Measurements from ENCODE around the gene NPTX1. TPM values are rescaled to one million over a fixed set of nuclear protein-coding genes. Genes with fewer than 3 reads are reported as not detected.

The NPTX1 gene, protein sequence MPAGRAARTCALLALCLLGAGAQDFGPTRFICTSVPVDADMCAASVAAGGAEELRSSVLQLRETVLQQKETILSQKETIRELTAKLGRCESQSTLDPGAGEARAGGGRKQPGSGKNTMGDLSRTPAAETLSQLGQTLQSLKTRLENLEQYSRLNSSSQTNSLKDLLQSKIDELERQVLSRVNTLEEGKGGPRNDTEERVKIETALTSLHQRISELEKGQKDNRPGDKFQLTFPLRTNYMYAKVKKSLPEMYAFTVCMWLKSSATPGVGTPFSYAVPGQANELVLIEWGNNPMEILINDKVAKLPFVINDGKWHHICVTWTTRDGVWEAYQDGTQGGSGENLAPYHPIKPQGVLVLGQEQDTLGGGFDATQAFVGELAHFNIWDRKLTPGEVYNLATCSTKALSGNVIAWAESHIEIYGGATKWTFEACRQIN
- 10 to 100 TPM; 10.4 to 10.7 TPM for total RNA-seq

DNA sequence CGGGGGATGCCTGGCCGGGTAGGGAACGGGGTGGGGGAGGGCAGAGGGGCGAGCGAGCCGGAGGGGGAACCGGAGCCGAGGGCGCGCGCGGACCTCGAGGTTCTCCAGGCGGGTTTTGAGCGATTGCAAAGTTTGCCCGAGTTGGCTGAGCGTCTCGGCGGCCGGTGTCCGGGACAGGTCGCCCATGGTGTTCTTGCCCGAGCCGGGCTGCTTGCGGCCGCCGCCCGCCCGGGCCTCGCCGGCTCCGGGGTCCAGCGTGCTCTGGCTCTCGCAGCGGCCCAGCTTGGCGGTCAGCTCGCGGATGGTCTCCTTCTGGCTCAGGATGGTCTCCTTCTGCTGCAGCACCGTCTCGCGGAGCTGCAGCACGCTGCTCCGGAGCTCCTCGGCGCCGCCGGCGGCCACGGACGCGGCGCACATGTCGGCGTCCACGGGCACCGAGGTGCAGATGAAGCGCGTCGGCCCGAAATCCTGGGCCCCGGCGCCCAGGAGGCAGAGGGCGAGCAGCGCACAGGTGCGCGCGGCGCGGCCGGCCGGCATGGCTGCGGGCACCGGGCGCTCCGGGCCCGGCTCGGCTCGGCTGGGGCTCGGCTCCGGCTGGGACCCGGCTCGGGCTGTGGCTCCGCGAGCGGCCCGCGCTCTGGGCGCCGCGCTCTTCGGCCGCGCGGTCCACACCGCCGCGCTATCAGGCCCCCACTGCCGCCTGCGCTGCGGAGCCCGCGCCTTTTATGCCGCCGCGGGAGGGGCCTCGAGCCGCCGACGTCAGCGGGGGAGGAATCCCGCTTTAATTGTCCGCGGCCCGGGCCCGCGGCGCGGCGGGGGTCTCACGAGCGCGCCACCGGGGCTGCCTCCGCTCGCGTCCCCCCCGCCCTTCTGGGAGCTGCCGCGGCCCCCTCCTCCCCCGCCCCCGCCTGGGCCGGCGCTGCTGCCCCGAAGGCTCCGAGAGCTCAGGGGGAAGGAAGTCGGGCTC, at the start of gene NPTX1:
Gene NPTX1 (minus strand): TSS at position 698 of the 967 bp plus-strand sequence. CDS start 161 bp downstream, at position 537.
- Mint-ChIP-seq H3K4me1 (ENCODE audit: low read depth) (peaks cover 22% of the 10 kb centered on the region), H3K9me3 (no peaks in the 10 kb centered on the region), H3K27me3 (ENCODE audit: low read depth) (peaks cover 47% of the 10 kb centered on the region), H3K4me3 (peak within 1 kb of the TSS; percentile 71), H3K36me3 (ENCODE audit: low read depth) (no peaks in the 10 kb centered on the region), H3K27ac (no peak within 1 kb of the TSS)
- CTCF ChIA-PET = interaction anchor here (0.7 to 1.7 kb wide), 4 partner anchors 8 to 423 kb away, joined by 3 to 5 read pairs (median 4); no protein-coding TSS in a partner anchor
- no peak for DNase-seq
- intact Hi-C loops (cut with micrococcal nuclease) = loop anchor here (2.0 to 10.0 kb wide), 3 partner anchors 49 to 309 kb away; no protein-coding TSS in a partner anchor

DNA sequence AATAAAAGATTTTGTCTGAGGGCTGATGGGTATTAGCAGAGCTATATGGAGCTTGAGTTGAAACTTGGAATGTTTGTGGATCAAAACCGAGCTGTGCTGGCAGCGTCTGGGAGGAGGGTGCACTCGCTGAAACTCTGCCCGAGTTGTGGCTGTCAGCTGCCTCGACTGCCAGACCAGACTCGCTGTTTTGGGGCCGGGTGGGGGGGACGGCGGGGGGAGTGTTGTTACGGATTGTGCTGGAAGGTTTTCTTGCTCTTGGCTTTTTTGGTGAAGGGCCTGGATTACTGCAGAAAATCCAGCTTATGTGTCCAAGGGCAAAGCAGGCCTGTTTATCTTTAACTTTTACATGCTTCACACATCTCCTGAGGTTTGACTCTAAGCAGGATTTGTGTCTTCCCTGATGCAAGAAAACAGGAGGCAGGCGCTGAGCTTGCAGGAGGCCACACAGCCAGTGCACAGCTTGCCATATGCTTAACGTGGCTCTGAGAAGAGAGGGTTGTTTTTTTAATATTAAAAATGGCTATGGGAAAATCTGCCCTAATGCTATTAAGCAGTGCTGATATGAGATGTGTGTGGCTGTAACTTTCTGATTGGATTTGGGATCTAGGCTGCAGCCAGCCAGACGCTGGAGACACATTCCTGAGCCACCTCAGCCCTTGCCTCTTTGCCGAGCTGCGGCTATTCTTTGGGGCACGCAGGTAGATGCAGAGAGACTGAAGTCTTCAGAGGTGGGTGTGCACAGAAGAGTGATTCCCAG, 47.7 kb upstream of the NPTX1 start:
- H3K4me3 Mint-ChIP-seq = no peak overlapping the region
- intact Hi-C loops (cut with micrococcal nuclease) = no loop called here
- CTCF ChIA-PET = no interaction called here
- H3K4me1 Mint-ChIP-seq (ENCODE audit: low read depth) = no peaks in the 10 kb centered on the region
- H3K36me3 Mint-ChIP-seq (ENCODE audit: low read depth) = no peaks in the 10 kb centered on the region
- peaks cover 13% of the 10 kb centered on the region for H3K27me3 Mint-ChIP-seq (ENCODE audit: low read depth)
- no peaks in the 10 kb centered on the region for H3K9me3 Mint-ChIP-seq
- no peak for DNase-seq
- no peak overlapping the region for H3K27ac Mint-ChIP-seq

DNA sequence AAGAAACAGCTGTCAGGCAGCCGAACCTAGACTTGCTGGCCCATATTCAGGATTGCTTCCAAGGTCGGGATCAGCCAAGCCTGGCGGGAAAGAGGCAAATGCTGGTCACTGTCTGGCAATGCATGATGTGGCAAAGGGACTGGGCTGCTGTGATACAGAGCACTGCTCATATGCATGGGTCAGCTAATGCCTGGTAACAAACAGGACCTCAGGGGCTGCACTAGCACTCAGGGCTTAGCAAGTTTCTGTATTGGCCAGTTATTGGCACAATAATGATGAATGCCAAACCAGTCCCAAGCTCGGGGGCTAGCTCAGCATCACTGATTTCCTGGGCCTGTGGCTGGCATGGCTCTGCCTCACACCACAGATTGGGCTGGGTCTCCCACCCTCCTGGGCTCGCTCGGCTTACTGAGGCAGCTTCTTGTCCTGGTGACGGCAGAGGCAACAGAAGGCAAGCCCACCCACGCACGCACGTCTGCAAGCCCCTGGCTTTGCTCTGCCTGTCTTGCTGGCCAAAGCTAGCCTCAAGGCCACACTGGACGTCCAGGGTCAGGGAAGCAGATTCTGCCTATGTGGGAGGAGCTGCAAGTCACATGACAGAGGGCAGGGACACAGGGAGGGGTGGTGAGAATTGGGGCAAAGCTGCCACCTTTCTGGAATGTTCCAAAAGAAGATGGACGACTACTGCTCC, 46.8 kb upstream of the NPTX1 start:
- intact Hi-C loops (cut with micrococcal nuclease) = no loop called here
- CTCF ChIA-PET = no interaction called here
- no peak for DNase-seq
- Mint-ChIP-seq H3K27me3 (ENCODE audit: low read depth) (peaks cover 13% of the 10 kb centered on the region), H3K4me3 (no peak overlapping the region), H3K27ac (no peak overlapping the region), H3K9me3 (no peaks in the 10 kb centered on the region), H3K4me1 (ENCODE audit: low read depth) (no peaks in the 10 kb centered on the region), H3K36me3 (ENCODE audit: low read depth) (no peaks in the 10 kb centered on the region)

DNA sequence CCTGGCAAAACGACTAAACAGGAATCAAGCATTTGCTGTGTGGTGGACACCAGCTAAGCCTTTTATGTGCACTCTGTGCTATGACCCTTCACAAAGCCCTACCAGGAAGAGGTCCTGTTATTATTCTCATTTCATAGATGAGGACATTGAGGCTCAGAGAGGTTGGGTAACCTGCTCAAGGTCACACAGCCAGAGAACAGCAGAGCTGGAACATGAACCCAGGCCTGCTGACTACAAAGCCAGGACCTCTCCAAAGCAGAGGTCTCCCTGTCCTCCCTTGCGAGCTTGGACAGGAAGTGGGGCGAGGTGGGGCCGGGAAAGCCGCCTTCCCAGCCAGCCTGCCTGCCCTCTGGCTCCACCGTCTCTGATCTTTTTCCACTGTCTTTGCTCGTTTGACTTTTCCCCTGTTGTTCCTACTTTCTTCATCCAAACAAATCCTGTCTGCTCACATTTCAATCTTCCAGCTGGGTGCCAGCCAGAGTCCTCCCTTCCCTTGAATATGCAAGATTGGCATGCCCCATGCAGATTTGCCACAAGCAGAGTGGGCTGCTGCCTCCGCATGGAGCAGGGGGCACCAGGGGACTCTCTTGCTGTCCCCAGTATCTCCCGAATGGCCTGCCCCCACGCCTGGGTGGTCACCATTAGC, 44.5 kb upstream of the NPTX1 start:
- no peaks in the 10 kb centered on the region for H3K4me1 Mint-ChIP-seq (ENCODE audit: low read depth)
- no peak overlapping the region for H3K4me3 Mint-ChIP-seq
- intact Hi-C loops (cut with micrococcal nuclease) = no loop called here
- H3K9me3 Mint-ChIP-seq = no peaks in the 10 kb centered on the region
- H3K27me3 Mint-ChIP-seq (ENCODE audit: low read depth) = no peaks in the 10 kb centered on the region
- no peaks in the 10 kb centered on the region for H3K36me3 Mint-ChIP-seq (ENCODE audit: low read depth)
- CTCF ChIA-PET = no interaction called here
- H3K27ac Mint-ChIP-seq = no peak overlapping the region
- DNase-seq = no peak

DNA sequence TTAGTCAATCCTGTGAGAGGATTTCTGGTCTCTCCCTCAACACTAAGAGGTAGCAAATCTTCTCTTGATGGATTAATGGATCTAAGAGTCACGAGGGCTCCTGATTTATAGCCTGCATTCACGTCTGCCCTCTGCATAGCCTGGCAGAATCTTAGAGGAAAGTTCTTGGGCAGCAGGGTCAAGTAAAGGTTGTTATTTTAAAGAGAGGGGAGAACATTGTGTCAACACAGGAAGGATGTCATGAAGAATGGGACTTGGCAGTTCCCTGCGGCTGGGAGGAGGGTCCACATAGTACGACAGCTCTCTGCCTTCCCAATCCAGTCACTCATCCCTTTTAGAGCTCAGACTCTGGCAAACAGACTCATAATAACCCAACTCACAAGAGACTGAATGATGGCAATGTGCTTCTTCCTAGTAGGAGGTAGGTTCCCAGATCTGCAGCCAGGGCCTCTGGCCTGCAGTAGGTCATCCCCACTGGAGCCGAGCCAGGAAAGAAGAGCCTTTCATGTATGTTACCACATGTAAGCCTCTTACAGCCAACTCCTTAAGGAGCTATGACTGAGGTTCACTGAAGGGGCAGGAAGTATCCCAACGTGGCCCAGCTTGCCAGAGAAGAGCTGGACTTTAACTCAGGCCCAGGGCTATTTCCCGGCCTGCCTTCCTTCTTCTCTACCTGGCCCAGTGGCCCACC, 42.8 kb upstream of the NPTX1 start:
- Mint-ChIP-seq H3K27ac (no peak overlapping the region), H3K4me3 (no peak overlapping the region)
- CTCF ChIA-PET = interaction anchor here (0.8 kb wide), 1 partner anchor 92 kb away, joined by 3 read pairs; no protein-coding TSS in a partner anchor

DNA sequence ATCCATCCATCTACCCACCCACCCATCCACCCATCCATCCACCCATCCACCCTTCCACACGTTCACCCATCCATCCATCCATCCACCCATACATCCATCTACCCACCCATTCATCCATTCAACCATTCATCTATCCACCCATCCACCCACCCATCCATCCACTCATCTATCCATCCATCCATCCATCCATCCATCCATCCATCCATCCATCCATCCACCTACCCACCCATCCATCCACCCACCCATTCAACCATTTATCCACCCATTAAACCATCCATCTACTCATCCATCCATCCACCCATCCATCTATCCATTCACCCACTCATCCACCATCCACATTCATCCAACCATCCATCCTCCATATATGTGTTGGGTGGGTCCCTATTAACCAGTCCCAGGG, 42.0 kb upstream of the NPTX1 start:
- intact Hi-C loops (cut with micrococcal nuclease) = no loop called here
- Mint-ChIP-seq H3K4me1 (ENCODE audit: low read depth) (no peaks in the 10 kb centered on the region), H3K27me3 (ENCODE audit: low read depth) (peaks cover 1% of the 10 kb centered on the region), H3K36me3 (ENCODE audit: low read depth) (no peaks in the 10 kb centered on the region), H3K27ac (no peak overlapping the region), H3K4me3 (no peak overlapping the region), H3K9me3 (no peaks in the 10 kb centered on the region)
- no peak for DNase-seq
- CTCF ChIA-PET = no interaction called here

More for the DNA sequence above, 42.8 kb upstream of the NPTX1 start:
- intact Hi-C loops (cut with micrococcal nuclease) = no loop called here
- Mint-ChIP-seq H3K36me3 (ENCODE audit: low read depth) (no peaks in the 10 kb centered on the region), H3K4me1 (ENCODE audit: low read depth) (no peaks in the 10 kb centered on the region), H3K27me3 (ENCODE audit: low read depth) (no peaks in the 10 kb centered on the region), H3K9me3 (no peaks in the 10 kb centered on the region)
- no peak for DNase-seq

DNA sequence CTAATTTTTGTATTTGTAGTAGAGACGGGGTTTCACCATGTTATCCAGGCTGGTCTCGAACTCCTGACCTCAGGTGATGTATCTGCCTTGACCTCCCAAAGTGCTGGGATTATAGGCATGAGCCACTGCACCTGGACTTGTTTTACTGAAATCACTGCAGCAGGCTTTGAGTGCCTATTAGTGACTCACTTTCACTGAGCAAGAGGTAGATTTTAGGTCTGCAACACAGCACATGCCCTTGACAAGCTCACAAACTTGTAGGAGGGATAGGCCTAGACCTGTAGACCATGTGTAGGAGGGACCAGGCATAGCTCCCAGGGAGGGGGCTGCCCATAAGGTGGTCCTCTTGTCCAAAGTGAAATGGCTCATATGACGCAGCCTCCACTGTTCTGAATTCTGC, 41.2 kb upstream of the NPTX1 start:
- Mint-ChIP-seq H3K4me3 (no peak overlapping the region), H3K27me3 (ENCODE audit: low read depth) (peaks cover 3% of the 10 kb centered on the region), H3K4me1 (ENCODE audit: low read depth) (no peaks in the 10 kb centered on the region), H3K27ac (no peak overlapping the region), H3K36me3 (ENCODE audit: low read depth) (no peaks in the 10 kb centered on the region), H3K9me3 (no peaks in the 10 kb centered on the region)
- intact Hi-C loops (cut with micrococcal nuclease) = no loop called here
- DNase-seq = no peak
- CTCF ChIA-PET = no interaction called here

DNA sequence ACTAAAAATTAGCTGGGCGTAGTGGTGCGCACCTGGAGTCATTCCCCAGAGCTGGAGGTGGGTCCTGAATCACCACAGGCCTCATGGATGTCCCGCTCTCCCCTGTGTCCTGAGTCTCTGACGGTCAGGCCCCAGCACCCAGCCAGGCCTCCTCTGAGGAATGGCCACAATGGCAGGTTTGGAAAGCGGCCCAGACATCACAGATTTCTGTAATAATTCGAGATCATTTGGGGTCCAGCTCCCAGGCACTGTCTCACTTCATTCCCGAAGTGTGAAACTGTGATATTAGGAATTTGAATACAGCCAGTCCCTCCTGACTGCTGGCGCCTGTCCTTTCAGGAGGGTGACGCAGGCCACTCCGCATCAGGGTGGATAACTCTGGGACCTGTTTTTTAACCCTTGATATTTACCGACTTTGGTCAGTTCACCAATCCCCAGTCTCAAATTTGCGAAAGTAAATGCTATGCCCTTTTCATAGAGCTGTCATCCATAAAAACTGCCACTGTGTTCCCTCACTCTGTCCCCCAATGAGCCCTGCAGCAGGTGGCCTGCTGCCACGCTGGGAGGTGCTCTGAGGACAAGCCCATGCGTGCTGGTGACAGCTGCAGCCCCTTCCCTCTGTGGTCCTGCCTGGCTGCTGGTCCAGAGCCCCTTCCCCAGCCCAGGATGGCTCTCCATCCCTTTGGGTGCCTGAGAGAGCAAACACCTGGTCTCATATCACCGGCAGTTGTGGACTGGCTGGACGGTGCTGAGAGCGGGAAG, 39.9 kb upstream of the NPTX1 start:
- H3K27ac Mint-ChIP-seq = no peak overlapping the region

DNA sequence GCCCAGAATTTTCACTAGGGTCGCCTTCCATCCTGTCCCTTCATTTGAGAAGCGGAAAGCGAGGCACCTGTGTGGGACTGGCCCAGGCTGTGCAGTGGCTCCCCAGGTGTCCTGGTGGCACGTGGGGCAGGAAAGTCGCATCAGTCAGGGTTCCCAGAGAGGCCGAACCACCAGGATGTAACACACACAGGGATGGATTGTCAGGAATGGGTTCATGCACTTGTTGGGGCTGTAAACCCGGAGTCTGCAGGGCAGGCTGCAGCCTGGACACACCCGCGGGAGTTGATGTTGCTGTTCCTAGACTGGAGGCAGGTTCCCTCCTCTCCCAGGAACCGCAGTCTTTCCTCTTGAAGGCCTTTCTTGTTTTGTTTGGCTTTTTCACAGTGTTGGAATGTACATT, 37.5 kb upstream of the NPTX1 start:
- H3K27ac Mint-ChIP-seq = no peak overlapping the region
- no peaks in the 10 kb centered on the region for H3K9me3 Mint-ChIP-seq
- no peaks in the 10 kb centered on the region for H3K4me1 Mint-ChIP-seq (ENCODE audit: low read depth)
- intact Hi-C loops (cut with micrococcal nuclease) = no loop called here
- CTCF ChIA-PET = no interaction called here
- peaks cover 6% of the 10 kb centered on the region for H3K27me3 Mint-ChIP-seq (ENCODE audit: low read depth)
- H3K4me3 Mint-ChIP-seq = no peak overlapping the region
- no peak for DNase-seq
- no peaks in the 10 kb centered on the region for H3K36me3 Mint-ChIP-seq (ENCODE audit: low read depth)

More for the DNA sequence above, 39.9 kb upstream of the NPTX1 start:
- no peak for DNase-seq
- H3K9me3 Mint-ChIP-seq = no peaks in the 10 kb centered on the region
- H3K4me1 Mint-ChIP-seq (ENCODE audit: low read depth) = no peaks in the 10 kb centered on the region
- CTCF ChIA-PET = no interaction called here
- peaks cover 6% of the 10 kb centered on the region for H3K27me3 Mint-ChIP-seq (ENCODE audit: low read depth)
- no peak overlapping the region for H3K4me3 Mint-ChIP-seq
- H3K36me3 Mint-ChIP-seq (ENCODE audit: low read depth) = no peaks in the 10 kb centered on the region
- intact Hi-C loops (cut with micrococcal nuclease) = no loop called here

DNA sequence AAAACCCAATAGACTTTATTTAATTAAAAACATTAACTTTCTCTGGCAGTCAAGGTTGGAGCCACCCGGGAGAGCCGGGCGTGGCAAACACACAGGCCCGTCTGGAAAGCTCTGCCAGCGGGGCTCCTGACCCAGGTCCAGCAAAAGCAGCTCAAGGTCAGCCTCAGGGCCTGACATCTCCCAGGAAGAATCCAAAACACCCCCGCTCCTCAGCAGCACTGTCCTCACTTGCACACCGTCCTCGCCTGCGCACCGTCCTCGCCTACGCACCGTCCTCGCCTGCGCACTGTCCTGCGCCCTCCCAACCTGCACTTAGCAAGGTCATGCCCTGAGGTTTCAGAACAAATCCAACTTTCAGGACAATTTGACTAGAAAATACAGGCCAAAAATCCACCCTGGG, 36.8 kb upstream of the NPTX1 start:
- CTCF ChIA-PET = interaction anchor here (0.6 kb wide), 1 partner anchor 294 kb away, joined by 3 read pairs; no protein-coding TSS in a partner anchor
- Mint-ChIP-seq H3K4me3 (no peak overlapping the region), H3K4me1 (ENCODE audit: low read depth) (no peaks in the 10 kb centered on the region), H3K27ac (no peak overlapping the region), H3K9me3 (no peaks in the 10 kb centered on the region), H3K27me3 (ENCODE audit: low read depth) (peaks cover 6% of the 10 kb centered on the region), H3K36me3 (ENCODE audit: low read depth) (no peaks in the 10 kb centered on the region)
- intact Hi-C loops (cut with micrococcal nuclease) = no loop called here
- no peak for DNase-seq

Data from activated naive CD4-positive, alpha-beta T cell treated with anti-CD3 and anti-CD28 coated beads for 36 hours (primary cell).